ENCODE data around the gene PSMD5.

The PSMD5 gene

GRCh38 chr9:120863833-120864232 lies 21.1 kb upstream of the PSMD5 start:
- TF ChIP-seq, protein P1, sequence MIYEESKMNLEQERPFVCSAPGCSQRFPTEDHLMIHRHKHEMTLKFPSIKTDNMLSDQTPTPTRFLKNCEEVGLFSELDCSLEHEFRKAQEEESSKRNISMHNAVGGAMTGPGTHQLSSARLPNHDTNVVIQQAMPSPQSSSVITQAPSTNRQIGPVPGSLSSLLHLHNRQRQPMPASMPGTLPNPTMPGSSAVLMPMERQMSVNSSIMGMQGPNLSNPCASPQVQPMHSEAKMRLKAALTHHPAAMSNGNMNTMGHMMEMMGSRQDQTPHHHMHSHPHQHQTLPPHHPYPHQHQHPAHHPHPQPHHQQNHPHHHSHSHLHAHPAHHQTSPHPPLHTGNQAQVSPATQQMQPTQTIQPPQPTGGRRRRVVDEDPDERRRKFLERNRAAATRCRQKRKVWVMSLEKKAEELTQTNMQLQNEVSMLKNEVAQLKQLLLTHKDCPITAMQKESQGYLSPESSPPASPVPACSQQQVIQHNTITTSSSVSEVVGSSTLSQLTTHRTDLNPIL (CRISPR knock-in tag; IDR thresholded peaks at IDR 0.05; ENCODE audit: low read depth) = no peak
- TF ChIP-seq ZFP30 (CRISPR knock-in tag; IDR thresholded peaks at IDR 0.05) = no peak
- no peak for TF ChIP-seq ZNF70 (CRISPR knock-in tag; IDR thresholded peaks at IDR 0.05)
- TF ChIP-seq BACH2 (CRISPR knock-in tag; IDR thresholded peaks at IDR 0.05; ENCODE audit: borderline replicate concordance) = no peak
- TF ChIP-seq TSHZ2 (CRISPR knock-in tag; IDR thresholded peaks at IDR 0.05) = no peak
- no peak for TF ChIP-seq ZFP3 (CRISPR knock-in tag; IDR thresholded peaks at IDR 0.05)
- no peak for TF ChIP-seq ZC3H10 (CRISPR knock-in tag; IDR thresholded peaks at IDR 0.05)
- TF ChIP-seq OSR1 (CRISPR knock-in tag; IDR thresholded peaks at IDR 0.05) = no peak
- TF ChIP-seq TOX (CRISPR knock-in tag; IDR thresholded peaks at IDR 0.05; ENCODE audit: borderline replicate concordance) = no peak
- no peak for TF ChIP-seq POU6F1 (CRISPR knock-in tag; IDR thresholded peaks at IDR 0.05; ENCODE audit: borderline replicate concordance, low read depth)
- no peak for TF ChIP-seq GLIS3 (CRISPR knock-in tag; IDR thresholded peaks at IDR 0.05)
- no peak for ATAC-seq

- TF ChIP-seq TSHZ2 (CRISPR knock-in tag; IDR thresholded peaks at IDR 0.05) (no peak), PPARA (CRISPR knock-in tag; IDR thresholded peaks at IDR 0.05; ENCODE audit: borderline replicate concordance) (no peak), ZNF8 (CRISPR knock-in tag; IDR thresholded peaks at IDR 0.05) (no peak), TOX (CRISPR knock-in tag; IDR thresholded peaks at IDR 0.05; ENCODE audit: borderline replicate concordance) (no peak)
- no peak for ATAC-seq
Observed at GRCh38 chr9:120862452-120862851, 19.7 kb upstream of the PSMD5 start.

GRCh38 chr9:120861935-120862334 lies 19.2 kb upstream of the PSMD5 start:
- TF ChIP-seq PATZ1 (CRISPR knock-in tag; IDR thresholded peaks at IDR 0.05; ENCODE audit: borderline replicate concordance) (no peak), TOX (CRISPR knock-in tag; IDR thresholded peaks at IDR 0.05; ENCODE audit: borderline replicate concordance) (no peak), ESRRG (CRISPR knock-in tag; IDR thresholded peaks at IDR 0.05) (no peak), POU6F1 (CRISPR knock-in tag; IDR thresholded peaks at IDR 0.05; ENCODE audit: borderline replicate concordance, low read depth) (no peak), ARNTL (CRISPR knock-in tag; IDR thresholded peaks at IDR 0.05; ENCODE audit: borderline replicate concordance, low read depth) (no peak), ZNF565 (CRISPR knock-in tag; conservative IDR thresholded peaks at IDR 0.05; ENCODE audit: low read depth) (no peak), ZNF8 (CRISPR knock-in tag; IDR thresholded peaks at IDR 0.05) (no peak), ZC3H10 (CRISPR knock-in tag; IDR thresholded peaks at IDR 0.05) (no peak), PPARA (CRISPR knock-in tag; IDR thresholded peaks at IDR 0.05; ENCODE audit: borderline replicate concordance) (no peak), TSHZ2 (CRISPR knock-in tag; IDR thresholded peaks at IDR 0.05) (no peak)
- TF ChIP-seq, protein P1 (CRISPR knock-in tag; IDR thresholded peaks at IDR 0.05; ENCODE audit: low read depth) = no peak
- TF ChIP-seq, protein P2, sequence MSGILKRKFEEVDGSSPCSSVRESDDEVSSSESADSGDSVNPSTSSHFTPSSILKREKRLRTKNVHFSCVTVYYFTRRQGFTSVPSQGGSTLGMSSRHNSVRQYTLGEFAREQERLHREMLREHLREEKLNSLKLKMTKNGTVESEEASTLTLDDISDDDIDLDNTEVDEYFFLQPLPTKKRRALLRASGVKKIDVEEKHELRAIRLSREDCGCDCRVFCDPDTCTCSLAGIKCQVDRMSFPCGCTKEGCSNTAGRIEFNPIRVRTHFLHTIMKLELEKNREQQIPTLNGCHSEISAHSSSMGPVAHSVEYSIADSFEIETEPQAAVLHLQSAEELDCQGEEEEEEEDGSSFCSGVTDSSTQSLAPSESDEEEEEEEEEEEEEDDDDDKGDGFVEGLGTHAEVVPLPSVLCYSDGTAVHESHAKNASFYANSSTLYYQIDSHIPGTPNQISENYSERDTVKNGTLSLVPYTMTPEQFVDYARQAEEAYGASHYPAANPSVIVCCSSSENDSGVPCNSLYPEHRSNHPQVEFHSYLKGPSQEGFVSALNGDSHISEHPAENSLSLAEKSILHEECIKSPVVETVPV (CRISPR knock-in tag; IDR thresholded peaks at IDR 0.05) = no peak
- ATAC-seq = no peak

Measured in SK-N-SH treated with all-trans-retinoic acid at 6 μM for 48 hours (cell line).